HL-60 (cell line): ENCODE results near the gene LRBA.

Experiments
- REST ChIP-seq: IDR thresholded peaks from 2 replicates; pipeline ENCODE4 v1.6.1; 2012; ENCODE audit warnings: low read depth; ENCODE audit not compliant: insufficient replicate concordance
- SPI1 ChIP-seq: IDR thresholded peaks from 2 replicates; pipeline ENCODE4 v1.6.1; 2012; ENCODE audit warnings: low read depth, mild to moderate bottlenecking, borderline replicate concordance
- TF ChIP-seq, protein P1 (sequence below): IDR thresholded peaks from one replicate; pipeline ENCODE4 v1.5.1; 2011; ENCODE audit warnings: low read length, control low read depth, inconsistent platforms; ENCODE audit not compliant: insufficient read depth

- TF ChIP-seq, protein P1, sequence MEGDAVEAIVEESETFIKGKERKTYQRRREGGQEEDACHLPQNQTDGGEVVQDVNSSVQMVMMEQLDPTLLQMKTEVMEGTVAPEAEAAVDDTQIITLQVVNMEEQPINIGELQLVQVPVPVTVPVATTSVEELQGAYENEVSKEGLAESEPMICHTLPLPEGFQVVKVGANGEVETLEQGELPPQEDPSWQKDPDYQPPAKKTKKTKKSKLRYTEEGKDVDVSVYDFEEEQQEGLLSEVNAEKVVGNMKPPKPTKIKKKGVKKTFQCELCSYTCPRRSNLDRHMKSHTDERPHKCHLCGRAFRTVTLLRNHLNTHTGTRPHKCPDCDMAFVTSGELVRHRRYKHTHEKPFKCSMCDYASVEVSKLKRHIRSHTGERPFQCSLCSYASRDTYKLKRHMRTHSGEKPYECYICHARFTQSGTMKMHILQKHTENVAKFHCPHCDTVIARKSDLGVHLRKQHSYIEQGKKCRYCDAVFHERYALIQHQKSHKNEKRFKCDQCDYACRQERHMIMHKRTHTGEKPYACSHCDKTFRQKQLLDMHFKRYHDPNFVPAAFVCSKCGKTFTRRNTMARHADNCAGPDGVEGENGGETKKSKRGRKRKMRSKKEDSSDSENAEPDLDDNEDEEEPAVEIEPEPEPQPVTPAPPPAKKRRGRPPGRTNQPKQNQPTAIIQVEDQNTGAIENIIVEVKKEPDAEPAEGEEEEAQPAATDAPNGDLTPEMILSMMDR = no peak
- TF ChIP-seq REST (no peak), SPI1 (no peak)
Observed at GRCh38 chr4:150624055-150624454, 391.0 kb downstream of the LRBA start.
